GM12865 (cell line): ENCODE measurements around the gene OBI1.

Source experiments
- DNase-seq: peaks from one replicate; pipeline ENCODE4 v3.0.0; 2010; ENCODE audit warnings: low read depth
- H3K4me3 ChIP-seq: 2 replicates; pipeline ENCODE4 v1.5.1; 2011; ENCODE audit warnings: mild to moderate bottlenecking, low read depth, low read length, control low read depth
- TF ChIP-seq, protein P1 (sequence below): IDR thresholded peaks from 2 replicates; pipeline ENCODE4 v1.5.1; 2011; ENCODE audit warnings: low read length, control low read depth, low read depth, inconsistent platforms; ENCODE audit not compliant: insufficient read depth; ENCODE audit errors: missing control alignments

OBI1 gene

DNA sequence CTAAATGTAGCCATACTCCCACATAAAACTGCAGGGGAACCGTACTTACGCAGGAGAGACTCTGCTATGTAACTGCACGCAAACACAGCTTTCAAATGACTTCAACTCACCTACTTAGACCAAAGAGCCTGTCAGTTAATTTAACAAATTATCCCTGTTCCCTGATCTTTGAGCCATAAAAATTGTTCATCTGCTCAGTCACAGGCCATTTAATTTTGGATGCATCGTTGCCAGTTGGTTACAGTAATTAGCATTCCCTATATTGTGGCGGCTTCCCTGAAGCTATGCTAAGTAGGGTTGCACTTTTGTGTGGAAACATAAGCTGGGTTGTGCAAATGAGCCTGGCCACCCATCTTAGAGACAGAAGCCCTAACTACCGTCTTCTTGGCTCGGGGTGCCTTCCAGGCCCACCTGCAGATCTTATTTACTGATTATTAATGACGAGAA lies 21.2 kb upstream of the OBI1 start:
- TF ChIP-seq, protein P1, sequence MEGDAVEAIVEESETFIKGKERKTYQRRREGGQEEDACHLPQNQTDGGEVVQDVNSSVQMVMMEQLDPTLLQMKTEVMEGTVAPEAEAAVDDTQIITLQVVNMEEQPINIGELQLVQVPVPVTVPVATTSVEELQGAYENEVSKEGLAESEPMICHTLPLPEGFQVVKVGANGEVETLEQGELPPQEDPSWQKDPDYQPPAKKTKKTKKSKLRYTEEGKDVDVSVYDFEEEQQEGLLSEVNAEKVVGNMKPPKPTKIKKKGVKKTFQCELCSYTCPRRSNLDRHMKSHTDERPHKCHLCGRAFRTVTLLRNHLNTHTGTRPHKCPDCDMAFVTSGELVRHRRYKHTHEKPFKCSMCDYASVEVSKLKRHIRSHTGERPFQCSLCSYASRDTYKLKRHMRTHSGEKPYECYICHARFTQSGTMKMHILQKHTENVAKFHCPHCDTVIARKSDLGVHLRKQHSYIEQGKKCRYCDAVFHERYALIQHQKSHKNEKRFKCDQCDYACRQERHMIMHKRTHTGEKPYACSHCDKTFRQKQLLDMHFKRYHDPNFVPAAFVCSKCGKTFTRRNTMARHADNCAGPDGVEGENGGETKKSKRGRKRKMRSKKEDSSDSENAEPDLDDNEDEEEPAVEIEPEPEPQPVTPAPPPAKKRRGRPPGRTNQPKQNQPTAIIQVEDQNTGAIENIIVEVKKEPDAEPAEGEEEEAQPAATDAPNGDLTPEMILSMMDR, result no peak
- no peak for DNase-seq
- H3K4me3 ChIP-seq, result no peak overlapping the region

DNA sequence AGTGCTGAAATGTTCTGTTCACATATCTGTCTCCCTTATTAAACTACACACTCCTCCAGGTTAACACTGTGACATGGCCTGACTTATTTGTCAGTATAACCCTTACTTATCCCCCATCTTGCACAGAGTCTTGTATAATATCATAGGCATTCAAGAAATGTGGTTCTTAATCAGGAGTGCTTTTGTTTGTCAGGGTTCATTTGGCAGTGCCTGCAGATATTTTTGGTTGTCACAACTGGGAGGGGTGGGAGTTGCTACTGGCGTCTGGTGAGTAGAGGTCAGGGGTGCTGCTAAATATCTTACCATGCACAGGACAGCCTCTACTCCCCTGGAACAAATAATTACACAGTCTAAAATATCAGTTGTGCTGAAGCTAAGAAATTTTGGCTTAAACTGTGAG lies 20.4 kb upstream of the OBI1 start:
- no peak overlapping the region for H3K4me3 ChIP-seq
- TF ChIP-seq, protein P1, result no peak
- DNase-seq, result no peak

DNA sequence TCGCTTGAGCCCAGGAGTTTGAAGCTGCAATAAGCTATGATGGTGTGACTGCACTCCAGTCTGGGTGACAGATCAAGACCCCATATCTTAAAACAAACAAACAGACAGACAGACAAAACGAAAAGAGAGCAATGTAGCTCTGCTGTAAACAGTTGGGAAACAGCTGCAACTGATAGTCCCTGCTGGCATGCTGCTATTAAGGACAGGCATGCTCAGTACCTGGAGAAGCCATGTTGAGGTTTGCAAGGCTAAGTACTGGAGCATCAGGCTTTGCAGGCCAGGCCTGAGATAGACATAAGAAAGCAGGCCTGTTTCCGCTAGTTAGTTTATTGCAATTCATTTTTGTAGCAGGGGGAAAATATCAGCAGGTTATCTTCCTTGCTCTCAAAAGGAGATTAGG lies 16.2 kb upstream of the OBI1 start:
- no peak for DNase-seq
- TF ChIP-seq, protein P1, result no peak
- no peak overlapping the region for H3K4me3 ChIP-seq

DNA sequence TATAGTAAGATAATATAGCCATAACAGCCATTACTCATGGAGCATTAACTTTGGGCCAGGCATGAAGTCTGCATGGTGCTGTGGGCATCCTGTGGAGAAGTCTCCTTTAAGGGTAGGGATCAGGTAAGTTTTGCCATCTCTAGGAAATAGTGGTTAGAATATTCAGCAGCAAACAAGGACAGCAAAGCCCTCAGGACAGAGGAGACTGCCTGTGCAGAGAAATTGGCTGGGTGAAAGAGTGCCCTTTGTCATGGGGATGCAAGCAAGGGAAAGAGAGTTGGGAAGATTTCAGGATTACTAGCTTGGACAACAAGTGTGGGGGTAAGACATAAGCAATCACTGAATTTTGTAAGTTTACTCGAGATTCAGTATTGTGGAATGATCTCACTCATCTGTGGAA lies 15.7 kb upstream of the OBI1 start:
- DNase-seq, result no peak
- H3K4me3 ChIP-seq, result no peak overlapping the region
- TF ChIP-seq, protein P1, result no peak

DNA sequence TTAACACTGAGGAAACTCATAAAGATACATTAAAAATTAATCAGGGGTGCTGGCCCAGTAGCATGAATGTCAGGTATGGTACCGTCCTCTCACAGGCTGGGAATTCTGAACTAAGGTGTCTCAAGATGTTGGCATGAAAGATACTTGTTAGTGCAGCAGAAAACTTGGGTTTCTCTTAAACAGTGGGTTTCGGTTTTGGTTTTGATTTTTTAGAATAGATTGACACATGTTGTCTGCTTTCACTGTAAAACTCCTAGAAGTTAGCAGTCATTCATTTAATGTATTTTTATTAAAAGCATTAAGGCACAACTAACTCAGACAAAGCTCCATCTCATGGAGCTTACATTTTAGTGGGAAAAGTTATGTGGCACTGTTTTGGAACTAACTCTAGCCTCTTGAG lies 3.5 kb upstream of the OBI1 start:
- peak; percentile 37 for DNase-seq
- H3K4me3 ChIP-seq, result no peak overlapping the region
- TF ChIP-seq, protein P1, result no peak

DNA sequence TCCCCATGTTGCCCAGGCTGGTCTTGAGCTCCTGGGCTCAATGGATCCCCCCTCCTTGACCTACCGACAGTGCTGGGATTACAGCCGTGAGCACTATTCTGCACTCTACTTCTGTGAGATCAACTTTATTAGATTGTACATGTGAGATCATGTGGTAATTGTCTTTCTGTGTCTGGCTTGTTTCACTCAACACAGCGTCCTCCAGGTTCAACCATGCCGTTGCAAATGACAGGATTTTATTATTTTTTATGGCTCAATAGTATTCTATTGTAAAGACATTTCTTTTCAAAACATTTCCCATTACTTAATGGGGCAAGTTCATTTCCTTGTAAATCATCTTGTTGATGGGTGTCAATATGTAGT lies 1.5 kb upstream of the OBI1 start:
- H3K4me3 ChIP-seq, result no peak overlapping the region
- no peak for DNase-seq
- TF ChIP-seq, protein P1, result no peak

DNA sequence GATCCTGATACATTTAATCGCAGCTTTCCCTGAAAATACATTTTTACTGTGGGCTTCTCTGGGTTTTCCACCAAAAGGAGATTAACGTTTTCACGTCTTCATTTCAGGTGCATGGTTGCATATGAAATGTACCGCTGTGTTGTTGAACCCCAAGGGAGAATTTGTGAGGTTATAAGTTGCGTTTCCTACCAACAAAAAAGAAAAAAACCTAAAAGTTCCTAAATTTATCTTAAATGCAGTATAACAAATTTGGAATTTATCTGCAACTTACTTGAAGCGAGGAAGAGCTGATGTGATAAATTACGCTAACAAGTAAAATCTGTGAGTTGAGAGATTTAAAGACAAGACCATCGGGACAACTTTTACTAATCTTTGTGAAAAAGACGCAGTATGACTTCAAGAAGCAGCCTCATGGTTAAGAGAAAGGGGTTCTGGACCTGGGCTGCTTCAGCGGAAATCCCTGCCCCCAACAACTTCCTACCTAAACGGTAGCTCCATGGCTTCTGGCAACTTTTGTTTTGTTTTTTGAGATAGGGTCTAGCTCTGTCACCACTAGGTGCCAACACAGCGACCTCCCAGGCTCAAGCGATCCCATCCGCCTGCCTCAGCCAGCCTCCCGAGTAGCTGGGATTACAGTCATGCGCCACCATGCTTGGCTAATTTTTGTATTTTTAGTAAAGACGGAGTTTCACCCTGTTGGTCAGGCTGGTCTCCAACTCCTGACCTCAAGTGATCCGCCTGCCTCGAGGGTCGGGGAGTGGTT lies 958 bp upstream of the OBI1 start:
- DNase-seq, result peak; percentile 48
- H3K4me3 ChIP-seq, result peak overlapping the region; percentile 83
- TF ChIP-seq, protein P1, result no peak
